ENCODE data around the gene CMTM2. TPM values are rescaled to one million over a fixed set of nuclear protein-coding genes. Genes with fewer than 3 reads are reported as not detected.
"Not testable (repeated sequence)": the region's sequence is repeated elsewhere in the genome, so short reads cannot be mapped to it uniquely, and the experiment has no call there.

CMTM2 gene
- total RNA-seq, 2 experiments from 2014 or later, result 0.29 TPM; not detected in 1

DNA sequence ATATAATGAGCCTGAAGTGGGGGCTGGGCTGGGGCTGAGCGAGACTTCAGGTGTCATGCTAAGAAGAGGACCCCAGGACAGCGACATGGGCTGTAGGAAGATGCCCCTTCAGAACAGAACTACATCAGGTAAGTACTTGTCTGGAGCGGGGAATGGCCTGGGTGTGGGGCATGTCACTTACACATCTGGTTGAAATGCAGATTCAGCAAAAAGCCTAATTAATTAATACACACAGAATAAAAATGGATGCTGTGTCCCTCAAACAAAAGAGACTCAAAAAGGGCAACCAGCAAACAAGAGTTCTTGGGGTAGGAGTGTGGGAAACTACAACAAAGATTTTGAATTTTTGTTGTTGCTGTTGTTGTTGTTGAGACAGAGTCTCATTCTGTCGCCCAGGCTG lies 11.8 kb downstream of the CMTM2 start:
- ChIA-PET POLR2A (interaction anchor here (0.7 to 2.1 kb wide), 3 partner anchors 10 to 39 kb away, joined by 3 to 11 read pairs (median 5); partner anchors contain the start of gene CKLF), CTCF (interaction anchor here (0.8 to 3.1 kb wide), 15 partner anchors 8 to 186 kb away, joined by 3 to 29 read pairs (median 5); partner anchors contain the start of genes CMTM1 and CMTM2)
- ATAC-seq, result no peak
- Mint-ChIP-seq H3K27me3 (no peaks in the 10 kb centered on the region), H3K4me1 (ENCODE audit: low read depth) (peaks cover 41% of the 10 kb centered on the region), H3K36me3 (ENCODE audit: low read depth) (no peaks in the 10 kb centered on the region), H3K9me3 (no peaks in the 10 kb centered on the region), H3K4me3 (peak overlapping the region; percentile 69), H3K27ac (no peak overlapping the region)
- TF ChIP-seq, protein P1, sequence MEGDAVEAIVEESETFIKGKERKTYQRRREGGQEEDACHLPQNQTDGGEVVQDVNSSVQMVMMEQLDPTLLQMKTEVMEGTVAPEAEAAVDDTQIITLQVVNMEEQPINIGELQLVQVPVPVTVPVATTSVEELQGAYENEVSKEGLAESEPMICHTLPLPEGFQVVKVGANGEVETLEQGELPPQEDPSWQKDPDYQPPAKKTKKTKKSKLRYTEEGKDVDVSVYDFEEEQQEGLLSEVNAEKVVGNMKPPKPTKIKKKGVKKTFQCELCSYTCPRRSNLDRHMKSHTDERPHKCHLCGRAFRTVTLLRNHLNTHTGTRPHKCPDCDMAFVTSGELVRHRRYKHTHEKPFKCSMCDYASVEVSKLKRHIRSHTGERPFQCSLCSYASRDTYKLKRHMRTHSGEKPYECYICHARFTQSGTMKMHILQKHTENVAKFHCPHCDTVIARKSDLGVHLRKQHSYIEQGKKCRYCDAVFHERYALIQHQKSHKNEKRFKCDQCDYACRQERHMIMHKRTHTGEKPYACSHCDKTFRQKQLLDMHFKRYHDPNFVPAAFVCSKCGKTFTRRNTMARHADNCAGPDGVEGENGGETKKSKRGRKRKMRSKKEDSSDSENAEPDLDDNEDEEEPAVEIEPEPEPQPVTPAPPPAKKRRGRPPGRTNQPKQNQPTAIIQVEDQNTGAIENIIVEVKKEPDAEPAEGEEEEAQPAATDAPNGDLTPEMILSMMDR (IDR thresholded peaks at IDR 0.05), result no peak
- DNase-seq, result no peak
- intact Hi-C loops (cut with micrococcal nuclease), result no loop called here

GRCh38 chr16:66592241-66592640 lies 13.0 kb downstream of the CMTM2 start:
- intact Hi-C loops (cut with micrococcal nuclease), result no loop called here
- Mint-ChIP-seq H3K9me3 (no peaks in the 10 kb centered on the region), H3K4me1 (ENCODE audit: low read depth) (peaks cover 44% of the 10 kb centered on the region), H3K27me3 (no peaks in the 10 kb centered on the region), H3K4me3 (no peak overlapping the region), H3K27ac (no peak overlapping the region), H3K36me3 (ENCODE audit: low read depth) (no peaks in the 10 kb centered on the region)
- CTCF ChIA-PET, result interaction anchor here (0.8 to 2.9 kb wide), 3 partner anchors 16 to 82 kb away, joined by 3 to 12 read pairs (median 4); no protein-coding TSS in a partner anchor
- ATAC-seq (no peak), DNase-seq (no peak)
- POLR2A ChIA-PET, result no interaction called here
- TF ChIP-seq, protein P1 (IDR thresholded peaks at IDR 0.05), result no peak

DNA sequence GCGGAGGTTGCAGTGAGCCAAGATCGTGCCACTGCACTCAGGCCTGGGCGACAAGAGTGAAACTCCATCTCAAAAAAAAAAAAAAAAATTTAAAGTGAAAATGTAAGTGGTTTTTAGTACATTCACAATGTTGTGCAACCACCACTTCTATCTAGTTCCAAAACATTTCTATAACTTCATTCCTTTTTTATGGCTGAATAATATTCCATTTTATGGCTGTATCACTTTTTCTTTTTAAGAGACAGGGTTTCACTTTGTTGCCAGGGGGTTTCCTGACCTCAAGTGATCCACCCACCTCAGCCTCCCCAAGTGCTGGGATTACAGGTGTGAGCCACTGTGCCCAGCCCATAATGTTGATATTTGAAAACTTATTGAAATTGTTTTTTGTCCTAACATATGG lies 13.6 kb downstream of the CMTM2 start:
- ChIA-PET CTCF (interaction anchor here (0.8 to 2.9 kb wide), 3 partner anchors 15 to 83 kb away, joined by 3 to 12 read pairs (median 4); no protein-coding TSS in a partner anchor), POLR2A (no interaction called here)
- Mint-ChIP-seq H3K9me3 (no peaks in the 10 kb centered on the region), H3K27me3 (no peaks in the 10 kb centered on the region), H3K27ac (no peak overlapping the region), H3K36me3 (ENCODE audit: low read depth) (no peaks in the 10 kb centered on the region), H3K4me3 (no peak overlapping the region), H3K4me1 (ENCODE audit: low read depth) (peaks cover 43% of the 10 kb centered on the region)
- ATAC-seq (no peak), DNase-seq (no peak)
- TF ChIP-seq, protein P1 (IDR thresholded peaks at IDR 0.05), result no peak
- intact Hi-C loops (cut with micrococcal nuclease), result no loop called here

- DNase-seq, result no peak
- TF ChIP-seq, protein P1 (IDR thresholded peaks at IDR 0.05), result no peak
- ChIA-PET POLR2A (interaction anchor here (0.6 to 0.8 kb wide), 2 partner anchors 40 to 157 kb away, joined by 3 read pairs; no protein-coding TSS in a partner anchor), CTCF (interaction anchor here (0.7 to 2.9 kb wide), 2 partner anchors 9 to 13 kb away, joined by 3 to 12 read pairs; no protein-coding TSS in a partner anchor)
- Mint-ChIP-seq H3K27me3 (no peaks in the 10 kb centered on the region), H3K4me1 (ENCODE audit: low read depth) (peaks cover 43% of the 10 kb centered on the region), H3K27ac (no peak overlapping the region), H3K4me3 (no peak overlapping the region), H3K9me3 (no peaks in the 10 kb centered on the region), H3K36me3 (ENCODE audit: low read depth) (no peaks in the 10 kb centered on the region)
- no peak for ATAC-seq
- intact Hi-C loops (cut with micrococcal nuclease), result no loop called here
These were observed 15.5 kb downstream of the CMTM2 start for GRCh38 chr16:66594739-66595138.

- Mint-ChIP-seq H3K27ac (peak overlapping the region; percentile 30), H3K4me1 (ENCODE audit: low read depth) (peaks cover 33% of the 10 kb centered on the region)
- H3K36me3 Mint-ChIP-seq (ENCODE audit: low read depth); H3K27me3 Mint-ChIP-seq; ATAC-seq; H3K4me3 Mint-ChIP-seq; intact Hi-C loops (cut with micrococcal nuclease); H3K9me3 Mint-ChIP-seq; DNase-seq: not testable (repeated sequence)
- ChIA-PET POLR2A (interaction anchor here (0.7 to 1.6 kb wide), 3 partner anchors 11 to 56 kb away, joined by 3 to 4 read pairs (median 3); partner anchors contain the start of gene CKLF), CTCF (interaction anchor here (1.1 to 2.5 kb wide), 4 partner anchors 11 to 114 kb away, joined by 3 to 17 read pairs (median 10); no protein-coding TSS in a partner anchor)
These were observed 17.3 kb downstream of the CMTM2 start for GRCh38 chr16:66596559-66596958.
